Skin of body (tissue), 2 donors: ENCODE results near the gene ITPK1. TPM values are rescaled to one million over a fixed set of nuclear protein-coding genes. Genes with fewer than 3 reads are reported as not detected.
"Not testable (repeated sequence)": the region's sequence is repeated elsewhere in the genome, so short reads cannot be mapped to it uniquely, and the experiment has no call there.

Experiments
- DNase-seq: peaks from one replicate; lab custom pipeline; 2025; lab: John Stamatoyannopoulos, UW
- total RNA-seq: library from RNA; depleted of rRNA; stranded (reverse); fragments of >200 nt; gene quantifications from one replicate; pipeline ENCODE4 v1.2.3, GENCODE V29; 2014

The ITPK1 gene
- total RNA-seq, 1 donor from 2014 or later: 7.6 TPM

DNA sequence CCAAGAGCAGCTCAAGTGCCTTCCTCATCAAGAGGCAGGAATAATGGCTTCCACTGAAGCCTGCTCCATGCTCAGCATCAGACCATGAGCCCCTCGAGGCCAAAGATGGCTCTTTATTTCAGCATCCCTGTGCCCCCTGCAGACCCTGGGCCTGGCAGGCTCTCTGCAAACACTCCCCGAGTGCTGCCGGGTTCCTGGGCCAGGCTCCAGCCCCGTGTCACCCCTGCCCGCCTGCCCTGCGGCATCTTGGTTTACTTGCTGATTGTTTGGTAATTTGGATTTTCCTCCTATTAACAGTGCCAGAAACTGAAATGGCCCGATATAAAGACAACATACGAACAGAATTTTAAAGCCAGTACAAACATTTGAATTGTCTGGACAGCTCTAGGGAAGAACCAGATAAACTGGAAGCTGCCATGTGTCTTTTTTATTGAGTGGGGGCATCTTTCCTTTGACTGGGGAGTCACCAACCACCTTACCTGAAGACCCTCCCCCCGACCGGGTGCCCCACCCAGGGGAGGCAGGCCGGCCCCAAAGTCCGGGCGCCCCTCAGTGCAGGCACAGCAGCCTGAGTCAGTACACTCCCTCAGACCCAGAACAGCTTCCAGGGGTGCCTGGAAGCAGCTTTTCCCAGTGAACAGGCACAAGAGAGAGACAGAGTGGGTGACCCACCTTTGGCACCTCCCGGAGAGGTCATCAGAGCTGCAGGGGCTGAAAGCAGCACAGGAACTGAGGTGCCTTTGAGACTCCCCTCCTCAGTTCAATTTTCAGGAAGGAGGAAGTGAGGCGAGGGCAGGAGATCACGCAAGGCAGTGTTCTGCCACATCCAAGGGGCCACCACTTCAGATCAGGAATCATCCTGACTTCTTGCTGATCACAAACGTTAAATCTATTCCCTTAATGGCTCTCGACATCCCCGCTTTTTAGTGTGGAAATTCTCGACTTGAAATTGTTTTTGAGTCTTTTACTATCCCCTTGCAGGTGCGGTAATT, 30.6 kb downstream of the ITPK1 start:
- DNase-seq: no peak

DNA sequence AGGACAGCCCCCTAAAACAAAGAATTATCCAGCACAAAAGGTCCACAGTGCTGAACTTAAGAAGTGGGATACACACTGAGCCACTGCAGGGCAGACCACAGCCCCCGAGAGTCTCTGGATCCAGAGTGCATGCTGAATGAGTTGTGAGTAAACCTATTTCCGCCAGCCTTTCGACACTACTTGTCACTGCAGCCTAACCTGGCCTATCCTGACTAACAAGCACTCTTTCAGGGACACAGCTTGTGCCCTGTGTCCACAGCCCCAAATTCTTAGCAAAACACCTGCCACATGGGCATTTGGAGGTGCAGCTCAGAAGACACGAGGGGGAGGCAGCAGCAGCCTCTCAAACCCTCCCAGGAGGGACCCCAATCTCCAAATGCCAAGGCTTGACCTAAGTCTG, 31.3 kb downstream of the ITPK1 start:
- no peak for DNase-seq

DNA sequence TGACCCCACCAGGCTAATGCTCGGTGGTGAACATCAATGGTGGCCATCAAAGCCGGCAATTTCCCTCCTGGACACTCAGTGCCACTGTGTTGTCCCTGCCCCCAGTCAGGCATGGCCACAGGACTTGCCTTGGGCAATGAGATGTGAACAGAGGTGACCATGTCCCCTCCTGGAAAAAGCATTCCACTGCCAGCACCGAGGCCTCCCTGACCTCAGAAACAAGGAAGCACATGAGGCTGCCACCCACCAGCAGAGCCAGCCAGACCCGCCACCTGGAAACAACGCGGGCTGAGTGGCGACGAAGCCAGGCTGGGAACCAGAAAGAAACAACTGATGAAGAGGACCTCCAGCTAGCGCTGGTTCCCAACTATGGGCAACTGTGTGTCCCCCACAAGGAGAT, 31.8 kb downstream of the ITPK1 start:
- no peak for DNase-seq

GRCh38 chr14:93082576-93083001, 33.1 kb downstream of the ITPK1 start:
- DNase-seq: no peak

GRCh38 chr14:93081876-93082570, 33.7 kb downstream of the ITPK1 start:
- no peak for DNase-seq

DNA sequence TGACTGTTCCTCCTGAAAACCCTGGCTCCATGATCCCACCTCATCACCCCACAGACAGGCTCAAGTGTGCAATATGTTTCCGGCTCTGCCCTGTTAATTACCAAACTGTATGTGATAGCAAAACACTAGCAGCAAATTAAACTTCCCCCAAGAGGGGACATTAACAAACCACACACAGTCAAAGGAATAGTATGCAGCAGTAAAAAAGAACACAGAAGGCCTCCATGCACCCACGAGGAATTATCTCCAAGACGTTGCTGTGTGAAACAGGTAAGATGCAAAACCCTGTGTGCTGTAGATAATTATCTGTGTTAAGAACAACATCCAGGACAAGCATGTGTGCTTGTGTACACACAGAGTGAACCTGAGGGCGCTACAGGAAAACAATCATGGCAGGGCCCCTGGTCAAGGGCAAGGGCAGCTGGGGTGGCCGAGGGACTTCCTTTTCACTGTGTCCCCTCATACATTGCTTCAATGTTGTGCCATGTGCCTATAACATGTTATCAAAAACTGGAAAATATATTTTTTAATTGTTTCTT, 35.8 kb downstream of the ITPK1 start:
- DNase-seq: no peak

DNA sequence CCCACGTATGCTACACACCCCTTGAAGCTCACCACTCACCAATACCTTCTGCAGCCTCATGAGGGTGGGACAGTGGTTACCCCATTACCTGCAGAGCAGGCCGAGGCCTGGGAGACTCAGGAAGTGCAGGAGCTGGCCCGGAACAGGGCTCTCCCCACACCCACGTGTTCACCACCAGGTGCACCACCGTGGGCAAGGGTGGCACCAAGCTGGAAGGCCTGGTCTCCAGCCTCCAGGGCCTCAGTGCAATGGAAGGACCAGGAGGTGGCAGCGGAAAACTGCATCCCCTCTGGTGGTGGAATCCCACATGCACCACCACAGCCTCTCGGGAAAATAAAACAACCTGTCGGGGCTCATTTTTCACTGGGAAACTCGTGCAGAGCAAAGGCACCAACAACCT, 36.4 kb downstream of the ITPK1 start:
- no peak for DNase-seq

DNA sequence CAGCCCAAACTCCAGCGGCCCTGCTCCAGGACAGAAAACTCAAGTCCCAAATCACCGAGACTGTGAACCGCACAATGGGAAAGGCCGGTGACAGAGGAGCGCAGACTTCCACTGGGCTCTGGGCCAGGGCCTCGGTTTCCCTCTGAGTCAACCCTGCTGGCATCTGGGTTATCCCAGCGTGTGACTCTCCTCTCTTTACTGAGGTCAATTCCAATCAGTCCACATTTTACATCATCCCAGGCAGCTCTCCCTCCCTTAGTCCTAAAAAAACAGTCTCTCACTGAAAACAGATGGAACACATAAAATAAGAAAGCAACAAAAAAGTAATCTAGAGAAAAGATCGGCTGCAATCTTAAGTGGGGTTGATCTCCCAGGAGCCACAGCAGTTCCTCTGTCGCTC, 36.9 kb downstream of the ITPK1 start:
- DNase-seq: no peak

GRCh38 chr14:93076755-93077154, 39.0 kb downstream of the ITPK1 start:
- DNase-seq: no peak

GRCh38 chr14:93075891-93076290, 39.8 kb downstream of the ITPK1 start:
- DNase-seq: no peak

GRCh38 chr14:93073910-93074769, 41.6 kb downstream of the ITPK1 start:
- DNase-seq: no peak

DNA sequence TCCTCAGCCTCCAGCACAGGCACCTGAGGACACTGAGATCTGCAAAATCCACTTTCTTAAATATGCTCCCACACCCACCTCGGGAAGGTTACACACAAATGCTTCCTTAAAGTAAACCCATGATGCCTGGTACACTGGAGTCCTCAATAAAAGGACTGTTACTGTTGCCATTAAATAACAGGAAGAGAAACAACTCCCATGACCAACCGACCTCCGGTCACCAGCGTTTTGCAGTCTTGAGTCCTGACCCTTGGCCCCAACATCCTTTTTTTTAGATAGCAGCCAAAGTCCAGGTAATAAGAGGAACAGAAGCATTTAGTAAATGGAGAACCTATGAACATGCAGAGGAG, 42.4 kb downstream of the ITPK1 start:
- DNase-seq: no peak

- no peak for DNase-seq
Measured at GRCh38 chr14:93072659-93073357, 42.9 kb downstream of the ITPK1 start.

DNA sequence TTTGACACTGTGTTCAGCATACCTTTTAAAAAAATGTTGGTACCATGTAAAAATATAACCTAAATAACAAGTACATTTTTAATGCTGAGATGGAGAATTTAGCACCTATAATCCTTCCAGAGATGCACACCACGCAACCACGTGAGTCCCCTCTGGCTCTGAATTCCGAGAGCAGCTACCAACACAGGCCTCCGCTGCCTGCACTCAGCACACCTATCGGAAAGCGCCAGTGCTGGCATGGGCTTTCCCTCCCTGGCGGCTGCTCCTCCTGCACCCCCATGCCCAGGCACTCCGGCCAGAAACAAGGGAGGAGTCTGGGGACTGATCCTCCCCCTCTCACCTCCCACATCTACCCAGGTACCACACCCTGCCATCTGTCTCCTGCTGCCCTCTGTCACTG, 47.0 kb downstream of the ITPK1 start:
- no peak for DNase-seq

DNA sequence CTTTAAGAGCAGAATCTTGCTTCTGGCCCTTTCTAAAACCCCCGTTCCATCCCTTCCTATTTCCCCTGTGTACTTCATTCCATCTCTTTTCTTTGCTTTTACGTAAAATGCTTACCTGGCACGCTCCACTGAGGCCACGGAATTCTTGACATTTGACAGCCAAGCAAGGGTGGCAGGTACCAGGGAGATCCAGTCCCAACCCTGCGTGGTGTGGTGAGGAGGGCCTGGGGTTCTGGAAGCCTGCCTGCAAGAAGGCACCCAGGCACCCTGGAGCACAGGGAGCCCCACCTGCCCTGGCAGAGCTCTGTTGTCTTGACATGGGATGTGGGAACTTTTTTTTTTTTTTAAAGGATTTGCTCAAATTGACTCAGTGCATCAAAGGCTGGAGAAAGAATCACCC, 48.6 kb downstream of the ITPK1 start:
- no peak for DNase-seq

- DNase-seq: no peak
Measured at GRCh38 chr14:93065272-93065730, 50.4 kb downstream of the ITPK1 start.

GRCh38 chr14:93064411-93065271, 51.1 kb downstream of the ITPK1 start:
- DNase-seq: no peak

DNA sequence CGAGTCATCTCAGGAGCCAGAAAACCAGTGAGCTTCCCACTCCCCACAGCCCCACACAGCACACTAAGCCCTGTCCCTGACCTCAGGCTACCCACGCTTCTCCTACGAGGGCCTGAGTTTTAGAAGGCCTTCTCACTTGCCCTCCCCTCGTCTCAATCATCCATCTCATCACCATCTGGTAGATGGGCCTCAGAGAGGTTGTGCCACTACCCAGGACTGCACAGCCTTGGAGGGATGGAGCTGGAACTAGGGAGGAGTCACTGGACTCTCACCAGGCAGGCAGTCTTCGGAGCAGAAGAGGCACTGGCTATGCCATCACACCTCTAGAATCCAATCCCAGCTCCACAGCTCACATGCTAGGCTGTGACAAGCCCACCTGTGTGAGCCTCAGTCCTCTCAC, 52.3 kb downstream of the ITPK1 start:
- DNase-seq: no peak

- DNase-seq: no peak
Measured at GRCh38 chr14:93062890-93063289, 52.8 kb downstream of the ITPK1 start.

DNA sequence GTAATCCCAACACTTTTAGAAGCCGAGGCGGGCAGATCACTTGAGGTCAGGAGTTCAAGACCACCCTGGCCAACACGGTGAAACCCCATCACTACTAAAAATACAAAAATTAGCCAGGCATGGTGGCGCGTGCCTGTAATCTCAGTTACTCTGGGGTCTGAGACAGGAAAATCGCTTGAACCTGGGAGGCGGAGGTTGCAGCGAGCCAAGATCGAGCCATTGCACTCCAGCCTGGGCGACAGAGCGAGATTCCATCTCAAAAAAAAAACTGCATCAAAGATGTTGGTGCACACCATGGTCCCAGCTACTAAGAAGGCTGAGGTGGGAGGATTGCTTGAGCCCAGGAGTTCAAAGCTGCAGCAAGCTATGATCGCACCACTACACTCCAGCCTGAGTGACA, 53.7 kb downstream of the ITPK1 start:
- not testable (repeated sequence) for DNase-seq
